Right atrium auricular region (tissue), 2 donors: ENCODE data around the gene DYNLT2B. TPM values are rescaled to one million over a fixed set of nuclear protein-coding genes. Genes with fewer than 3 reads are reported as not detected.

ENCODE experiments used
- DNase-seq: peaks from one replicate; pipeline ENCODE4 v3.0.0-alpha.2; 2019; ENCODE audit warnings: low spot score
- H3K27ac ChIP-seq, 2 donors: fragments of 200-600 bp; sonication (generic); 1 replicate in 1 of 2; 2 replicates in 1 of 2; pipeline ENCODE4 v1.5.1; 2016 to 2019
- H3K27me3 ChIP-seq, 2 donors: fragments of 200-600 bp; sonication (generic); one replicate each; pipeline versions ENCODE4 v1.5.1 to v1.6.0; 2017 to 2019
- H3K36me3 ChIP-seq: fragments of 200-600 bp; sonication (generic); one replicate; pipeline ENCODE4 v1.5.1; 2016
- H3K4me1 ChIP-seq, 2 donors: fragments of 200-600 bp; sonication (generic); one replicate each; pipeline versions ENCODE4 v1.5.1 to v1.6.0; 2017 to 2019
- H3K4me3 ChIP-seq, 2 donors: fragments of 200-600 bp; sonication (generic); 1 replicate in 1 of 2; 2 replicates in 1 of 2; pipeline ENCODE4 v1.5.1; 2017 to 2019; ENCODE audit warnings: mild to moderate bottlenecking in 1 of 2, moderate library complexity in 1 of 2
- H3K9me3 ChIP-seq, 2 donors: fragments of 200-600 bp; sonication (generic); one replicate each; pipeline ENCODE4 v1.5.1; 2019
- total RNA-seq, 2 donors: library from RNA; depleted of rRNA; stranded (reverse); fragments of >200 nt; gene quantifications; one replicate each; pipeline ENCODE4 v1.1.0, GENCODE V29; 2016
- TF ChIP-seq, protein P1 (sequence below), 2 donors: fragments of 200-600 bp; sonication (generic); IDR thresholded peaks; one replicate each; pipeline ENCODE4 v1.5.1; 2019; ENCODE audit warnings: antibody characterized with exemption in 2 of 2

DYNLT2B gene
- total RNA-seq, 2 donors from 2014 or later = 4.3 to 6.3 TPM

DNA sequence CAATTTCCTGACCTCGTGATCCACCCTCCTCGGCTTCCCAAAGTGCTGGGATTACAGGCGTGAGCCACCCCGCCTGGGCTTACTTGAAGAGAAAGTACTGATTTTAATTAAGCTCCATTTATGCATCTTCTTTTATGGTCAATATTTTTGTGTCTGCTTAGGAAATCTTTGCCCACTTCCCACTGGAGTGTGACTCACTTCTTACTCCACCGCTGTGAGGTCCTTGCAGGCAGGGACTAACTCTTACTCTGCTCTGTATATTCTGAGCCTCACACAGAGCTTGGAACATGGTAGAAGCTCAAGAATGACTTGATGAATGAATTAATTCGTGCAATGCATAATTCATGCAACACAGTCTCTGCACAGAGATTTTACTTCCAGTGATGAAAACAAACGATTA, 23.1 kb upstream of the DYNLT2B start:
- Histone ChIP-seq H3K4me3 (no peak overlapping the region), H3K36me3 (no peaks in the 10 kb centered on the region), H3K4me1 (no peaks in the 10 kb centered on the region), H3K27me3 (no peaks in the 10 kb centered on the region), H3K27ac (no peak overlapping the region), H3K9me3 (no peaks in the 10 kb centered on the region)
- no peak for DNase-seq
- TF ChIP-seq, protein P1, sequence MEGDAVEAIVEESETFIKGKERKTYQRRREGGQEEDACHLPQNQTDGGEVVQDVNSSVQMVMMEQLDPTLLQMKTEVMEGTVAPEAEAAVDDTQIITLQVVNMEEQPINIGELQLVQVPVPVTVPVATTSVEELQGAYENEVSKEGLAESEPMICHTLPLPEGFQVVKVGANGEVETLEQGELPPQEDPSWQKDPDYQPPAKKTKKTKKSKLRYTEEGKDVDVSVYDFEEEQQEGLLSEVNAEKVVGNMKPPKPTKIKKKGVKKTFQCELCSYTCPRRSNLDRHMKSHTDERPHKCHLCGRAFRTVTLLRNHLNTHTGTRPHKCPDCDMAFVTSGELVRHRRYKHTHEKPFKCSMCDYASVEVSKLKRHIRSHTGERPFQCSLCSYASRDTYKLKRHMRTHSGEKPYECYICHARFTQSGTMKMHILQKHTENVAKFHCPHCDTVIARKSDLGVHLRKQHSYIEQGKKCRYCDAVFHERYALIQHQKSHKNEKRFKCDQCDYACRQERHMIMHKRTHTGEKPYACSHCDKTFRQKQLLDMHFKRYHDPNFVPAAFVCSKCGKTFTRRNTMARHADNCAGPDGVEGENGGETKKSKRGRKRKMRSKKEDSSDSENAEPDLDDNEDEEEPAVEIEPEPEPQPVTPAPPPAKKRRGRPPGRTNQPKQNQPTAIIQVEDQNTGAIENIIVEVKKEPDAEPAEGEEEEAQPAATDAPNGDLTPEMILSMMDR (IDR thresholded peaks at IDR 0.05) = no peak

DNA sequence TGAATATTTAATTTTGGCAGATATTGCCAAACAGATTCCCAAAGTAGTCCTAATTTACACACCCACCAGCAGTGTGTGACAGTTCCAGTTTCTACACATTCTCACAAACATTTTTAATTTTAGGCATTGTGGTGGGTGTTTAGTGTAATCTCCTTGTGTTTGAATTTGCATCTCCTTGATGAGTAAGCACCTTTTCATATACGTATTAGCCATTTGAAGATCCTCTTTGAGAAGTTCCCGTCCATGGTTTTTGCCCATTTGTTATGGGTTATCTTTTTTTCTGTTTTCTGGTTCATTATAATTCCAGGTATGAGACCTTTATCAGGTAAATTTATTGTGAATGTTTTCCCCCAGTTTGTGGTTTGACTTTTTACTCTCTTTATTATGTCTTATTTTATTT, 22.4 kb upstream of the DYNLT2B start:
- Histone ChIP-seq H3K36me3 (no peaks in the 10 kb centered on the region), H3K9me3 (no peaks in the 10 kb centered on the region), H3K4me1 (no peaks in the 10 kb centered on the region), H3K27me3 (no peaks in the 10 kb centered on the region), H3K4me3 (no peak overlapping the region), H3K27ac (no peak overlapping the region)
- TF ChIP-seq, protein P1 (IDR thresholded peaks at IDR 0.05) = no peak
- no peak for DNase-seq

DNA sequence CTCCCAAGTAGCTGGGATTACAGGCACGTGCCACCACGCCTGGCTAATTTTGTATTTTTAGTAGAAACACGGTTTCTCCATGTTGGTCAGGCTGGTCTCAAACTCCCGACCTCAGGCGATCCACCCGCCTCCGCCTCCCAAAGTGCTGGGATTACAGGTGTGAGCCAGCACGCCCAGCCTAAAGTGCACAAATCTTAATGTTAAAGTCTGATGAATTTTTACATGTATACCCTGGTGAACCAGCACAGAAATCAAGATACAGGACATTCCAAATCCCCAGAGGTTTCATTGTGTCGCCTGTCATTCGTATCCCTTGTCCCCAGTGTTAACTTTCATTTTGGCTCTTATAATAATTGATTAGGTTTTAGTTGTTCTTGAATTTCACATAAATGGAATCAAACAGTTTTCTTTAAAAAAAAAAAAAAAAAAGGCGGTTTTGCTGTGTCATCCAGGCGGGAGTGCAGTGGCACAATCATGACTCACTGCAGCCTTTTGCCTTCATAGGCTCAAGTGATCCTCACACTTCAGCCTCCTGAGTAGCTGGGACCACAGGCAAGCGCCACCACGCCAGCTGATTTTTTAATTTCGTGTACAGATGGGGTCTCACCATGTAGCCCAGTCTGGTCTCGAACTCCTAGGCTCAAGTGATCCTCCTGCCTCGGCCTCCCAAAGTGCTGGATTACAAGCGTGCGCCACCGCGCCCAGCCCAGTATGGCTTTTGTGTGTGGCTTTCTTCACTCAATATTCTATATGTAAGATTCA, 21.6 kb upstream of the DYNLT2B start:
- TF ChIP-seq, protein P1 (IDR thresholded peaks at IDR 0.05) = no peak
- H3K27ac ChIP-seq = no peak overlapping the region
- no peak overlapping the region for H3K4me3 ChIP-seq
- no peaks in the 10 kb centered on the region for H3K27me3 ChIP-seq
- H3K9me3 ChIP-seq = no peaks in the 10 kb centered on the region
- no peaks in the 10 kb centered on the region for H3K36me3 ChIP-seq
- DNase-seq = no peak
- no peaks in the 10 kb centered on the region for H3K4me1 ChIP-seq

DNA sequence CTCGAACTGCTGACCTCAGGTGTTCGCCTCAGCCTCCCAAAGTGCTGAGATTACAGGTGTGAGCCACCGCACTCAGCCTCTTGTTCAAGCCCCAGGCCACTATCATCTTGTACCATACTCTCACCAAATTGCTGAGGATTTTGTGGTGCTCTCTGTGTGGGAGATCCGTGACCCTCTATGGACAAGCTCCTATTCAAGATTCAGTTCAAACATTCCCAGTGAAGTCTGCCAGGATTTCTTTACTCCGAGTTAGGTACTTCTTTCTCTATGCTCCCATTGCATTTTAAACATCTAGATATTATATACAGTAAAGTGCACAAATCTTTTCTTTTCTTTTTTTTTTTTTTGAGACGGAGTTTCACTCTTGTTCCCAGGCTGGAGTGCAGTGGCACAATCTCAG, 21.0 kb upstream of the DYNLT2B start:
- TF ChIP-seq, protein P1 (IDR thresholded peaks at IDR 0.05) = no peak

DNA sequence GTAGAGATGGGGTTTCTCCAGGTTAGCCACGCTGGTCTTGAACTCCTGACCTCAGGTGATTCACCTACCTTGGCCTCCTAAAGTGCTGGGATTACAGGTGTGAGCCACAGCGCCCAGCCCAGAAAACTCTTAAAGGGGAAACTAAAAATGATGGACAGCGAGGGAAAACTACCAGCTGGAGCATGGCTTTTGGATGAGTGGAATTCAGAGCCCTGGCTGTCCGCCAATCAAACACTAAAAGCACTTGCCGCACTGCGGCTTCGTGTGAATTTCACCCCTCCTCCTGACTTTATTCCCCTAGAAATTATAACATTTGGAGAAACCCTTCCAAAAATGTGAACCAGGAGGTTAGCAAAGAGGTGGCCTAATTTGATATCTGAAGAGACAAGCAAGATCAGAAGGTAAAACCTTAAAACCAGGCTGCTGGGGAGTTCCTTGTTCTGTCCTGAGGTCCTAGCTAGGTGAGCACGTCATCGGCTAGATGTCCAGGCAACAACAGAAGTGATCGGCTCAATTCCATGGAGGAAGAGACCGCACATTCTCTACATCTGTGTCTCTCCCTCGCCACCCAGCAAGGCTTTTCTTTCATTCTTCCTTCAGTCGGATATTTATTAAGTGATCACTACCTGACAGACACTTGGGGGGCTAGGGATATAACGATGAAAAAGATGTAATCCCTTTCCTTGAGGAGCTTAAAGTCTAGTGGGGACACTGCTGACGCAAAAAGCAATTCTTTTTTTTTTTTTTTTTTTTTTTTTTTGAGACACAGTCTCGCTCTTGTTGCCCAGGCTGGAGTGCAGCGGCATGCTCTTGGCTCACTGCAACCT, 18.5 kb upstream of the DYNLT2B start:
- no peaks in the 10 kb centered on the region for H3K27me3 ChIP-seq
- no peaks in the 10 kb centered on the region for H3K9me3 ChIP-seq
- no peaks in the 10 kb centered on the region for H3K4me1 ChIP-seq
- H3K36me3 ChIP-seq = no peaks in the 10 kb centered on the region
- TF ChIP-seq, protein P1 (IDR thresholded peaks at IDR 0.05) = no peak
- no peak overlapping the region for H3K27ac ChIP-seq
- no peak overlapping the region for H3K4me3 ChIP-seq
- DNase-seq = no peak

More for the DNA sequence above, 21.0 kb upstream of the DYNLT2B start:
- Histone ChIP-seq H3K27ac (no peak overlapping the region), H3K27me3 (no peaks in the 10 kb centered on the region), H3K4me1 (no peaks in the 10 kb centered on the region), H3K9me3 (no peaks in the 10 kb centered on the region), H3K4me3 (no peak overlapping the region), H3K36me3 (no peaks in the 10 kb centered on the region)
- no peak for DNase-seq
